Activated CD4-positive, alpha-beta T cell treated with anti-CD3 and anti-CD28 coated beads, Interleukin-2, amount 10 ng/mL, durations not matched to agents 7 days and 5 days (primary cell): ENCODE data around the gene ZFAND6. TPM values are rescaled to one million over a fixed set of nuclear protein-coding genes. Genes with fewer than 3 reads are reported as not detected.
"Not testable (repeated sequence)": the region's sequence is repeated elsewhere in the genome, so short reads cannot be mapped to it uniquely, and the experiment has no call there.

ENCODE experiments used
- CTCF ChIA-PET: fragments of 350-600 bp; sonication (Branson Sonifier 250); formaldehyde crosslinking; loops from one replicate; lab custom pipeline; 2021; ENCODE audit warnings: antibody characterized with exemption; lab: Charles Lee
- POLR2A ChIA-PET: fragments of 350-600 bp; sonication (Branson Sonifier 250); formaldehyde crosslinking; loops from one replicate; lab custom pipeline; 2021; ENCODE audit warnings: antibody characterized with exemption; lab: Charles Lee
- DNase-seq: peaks from one replicate; pipeline ENCODE4 v3.0.0-alpha.2; 2020
- H3K27ac Mint-ChIP-seq: one replicate; pipeline ENCODE4 v1.8.0; 2021; ENCODE audit warnings: mild to moderate bottlenecking, moderate library complexity, mixed read lengths
- H3K27me3 Mint-ChIP-seq: one replicate; pipeline ENCODE4 v1.8.0; 2021; ENCODE audit warnings: mixed read lengths
- H3K36me3 Mint-ChIP-seq: one replicate; pipeline ENCODE4 v1.8.0; 2021; ENCODE audit warnings: low read depth, mixed read lengths
- H3K4me1 Mint-ChIP-seq: one replicate; pipeline ENCODE4 v1.8.0; 2021; ENCODE audit warnings: mixed read lengths
- H3K4me3 Mint-ChIP-seq: one replicate; pipeline ENCODE4 v1.8.0; 2021; ENCODE audit warnings: mild to moderate bottlenecking, moderate library complexity, mixed read lengths
- H3K9me3 Mint-ChIP-seq: one replicate; pipeline ENCODE4 v1.8.0; 2021; ENCODE audit warnings: mixed read lengths
- total RNA-seq, 2 experiments: library from RNA; stranded (reverse); gene quantifications; one replicate each; pipeline ENCODE4 v1.2.3, GENCODE V29; 2021

The ZFAND6 gene
- total RNA-seq, 2 experiments from 2014 or later = 49.3 to 56.4 TPM

- ChIA-PET POLR2A (no interaction called here), CTCF (no interaction called here)
- H3K4me3 Mint-ChIP-seq = no peak overlapping the region
- no peaks in the 10 kb centered on the region for H3K27me3 Mint-ChIP-seq
- DNase-seq = no peak
- H3K36me3 Mint-ChIP-seq = peaks cover 26% of the 10 kb centered on the region
- no peaks in the 10 kb centered on the region for H3K9me3 Mint-ChIP-seq
- H3K27ac Mint-ChIP-seq = no peak overlapping the region
- H3K4me1 Mint-ChIP-seq = no peaks in the 10 kb centered on the region
These were observed 79.5 kb downstream of the ZFAND6 start for GRCh38 chr15:80138961-80139360.

DNA sequence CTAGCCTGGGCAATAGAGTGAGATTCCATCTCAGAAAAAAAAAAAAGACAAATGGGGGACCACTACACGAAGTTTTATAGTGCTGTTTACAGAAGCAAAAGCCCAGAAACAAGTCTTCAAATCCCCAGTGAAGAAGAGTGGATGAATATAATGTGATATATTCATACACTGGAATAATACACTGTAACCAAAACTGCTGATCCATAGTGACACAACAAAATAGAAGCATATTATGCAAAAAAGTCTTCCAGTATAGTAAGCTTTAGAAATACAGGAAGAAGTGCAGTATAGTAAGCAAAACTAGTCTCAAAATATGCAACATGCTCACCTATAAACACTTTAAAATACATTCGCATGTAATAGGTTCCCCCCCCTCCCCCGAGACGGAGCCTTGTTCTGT lies 81.4 kb downstream of the ZFAND6 start:
- CTCF ChIA-PET = no interaction called here

GRCh38 chr15:80141916-80142598 lies 82.6 kb downstream of the ZFAND6 start:
- Mint-ChIP-seq H3K27ac (no peak overlapping the region), H3K27me3 (peaks cover 7% of the 10 kb centered on the region), H3K4me3 (no peak overlapping the region), H3K4me1 (no peaks in the 10 kb centered on the region), H3K9me3 (no peaks in the 10 kb centered on the region), H3K36me3 (peaks cover 16% of the 10 kb centered on the region)
- ChIA-PET POLR2A (no interaction called here), CTCF (no interaction called here)
- DNase-seq = no peak

More for the DNA sequence above, 81.4 kb downstream of the ZFAND6 start:
- POLR2A ChIA-PET = no interaction called here
- Mint-ChIP-seq H3K4me3 (no peak overlapping the region), H3K36me3 (peaks cover 17% of the 10 kb centered on the region), H3K27me3 (peaks cover 2% of the 10 kb centered on the region), H3K9me3 (no peaks in the 10 kb centered on the region), H3K4me1 (no peaks in the 10 kb centered on the region), H3K27ac (no peak overlapping the region)
- no peak for DNase-seq

DNA sequence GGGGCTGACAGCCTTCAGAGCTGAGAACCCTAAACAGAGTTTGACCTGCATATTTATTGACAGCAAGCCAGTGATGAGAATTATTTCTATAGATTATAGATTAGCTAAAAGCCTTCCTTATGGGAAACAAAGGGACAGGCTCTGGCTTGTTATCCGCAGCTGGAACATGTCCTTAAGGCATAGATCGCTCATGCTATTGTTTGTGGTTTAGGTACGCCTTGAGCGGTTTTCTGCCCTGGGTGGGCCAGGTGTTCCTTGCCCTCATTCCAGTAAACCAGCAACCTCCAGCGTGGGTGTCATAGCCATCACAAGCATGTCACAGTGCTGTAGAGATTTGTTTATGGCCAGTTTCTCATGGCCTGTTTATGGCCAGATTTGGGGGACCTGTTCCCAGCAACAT lies 83.2 kb downstream of the ZFAND6 start:
- Mint-ChIP-seq H3K9me3 (no peaks in the 10 kb centered on the region), H3K36me3 (peaks cover 11% of the 10 kb centered on the region), H3K27ac (no peak overlapping the region), H3K4me3 (no peak overlapping the region), H3K4me1 (no peaks in the 10 kb centered on the region), H3K27me3 (peaks cover 8% of the 10 kb centered on the region)
- ChIA-PET POLR2A (no interaction called here), CTCF (no interaction called here)
- DNase-seq = no peak

DNA sequence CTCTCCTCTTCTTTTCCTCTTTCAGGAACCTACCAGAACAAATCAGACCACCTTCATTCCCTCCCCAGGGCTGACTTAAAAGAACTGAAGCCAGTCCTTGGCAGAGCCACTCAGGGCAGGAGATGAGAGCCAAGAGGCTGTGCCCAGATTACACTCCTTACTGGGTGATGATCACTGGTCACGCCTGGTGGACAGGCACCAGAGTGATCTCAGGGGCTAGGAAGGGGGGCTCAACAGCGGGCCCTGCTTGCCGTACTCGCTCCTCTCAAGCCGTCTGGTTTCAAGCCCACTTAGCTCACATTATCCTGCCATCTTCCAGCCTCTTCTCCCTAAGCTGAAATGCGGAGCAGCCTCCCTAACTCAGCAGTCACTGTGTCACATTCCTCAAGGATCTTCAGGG lies 91.7 kb downstream of the ZFAND6 start:
- Mint-ChIP-seq H3K27ac (no peak overlapping the region), H3K36me3 (peaks cover 4% of the 10 kb centered on the region), H3K27me3 (peaks cover 11% of the 10 kb centered on the region), H3K4me1 (peaks cover 37% of the 10 kb centered on the region), H3K9me3 (no peaks in the 10 kb centered on the region), H3K4me3 (no peak overlapping the region)
- CTCF ChIA-PET = no interaction called here
- POLR2A ChIA-PET = no interaction called here
- DNase-seq = no peak

- CTCF ChIA-PET = interaction anchor here (1.1 kb wide), 1 partner anchor 9 kb away, joined by 3 read pairs; no protein-coding TSS in a partner anchor
- peaks cover 37% of the 10 kb centered on the region for H3K4me1 Mint-ChIP-seq
- POLR2A ChIA-PET = interaction anchor here (1.1 kb wide), 1 partner anchor 9 kb away, joined by 9 read pairs; no protein-coding TSS in a partner anchor
- H3K27me3 Mint-ChIP-seq = peaks cover 9% of the 10 kb centered on the region
- peak overlapping the region; percentile 74 for H3K4me3 Mint-ChIP-seq
- peaks cover 5% of the 10 kb centered on the region for H3K36me3 Mint-ChIP-seq
- DNase-seq = no peak
- H3K9me3 Mint-ChIP-seq = no peaks in the 10 kb centered on the region
- H3K27ac Mint-ChIP-seq = peak overlapping the region; percentile 47
These were observed 92.1 kb downstream of the ZFAND6 start for GRCh38 chr15:80151576-80151975.

- Mint-ChIP-seq H3K4me3 (peak overlapping the region; percentile 74), H3K27me3 (peaks cover 6% of the 10 kb centered on the region), H3K27ac (peak overlapping the region; percentile 47), H3K36me3 (peaks cover 5% of the 10 kb centered on the region), H3K4me1 (peaks cover 37% of the 10 kb centered on the region), H3K9me3 (no peaks in the 10 kb centered on the region)
- CTCF ChIA-PET = interaction anchor here (1.1 kb wide), 1 partner anchor 8 kb away, joined by 3 read pairs; no protein-coding TSS in a partner anchor
- POLR2A ChIA-PET = interaction anchor here (1.1 kb wide), 1 partner anchor 9 kb away, joined by 9 read pairs; no protein-coding TSS in a partner anchor
- peak; percentile 95 for DNase-seq
These were observed 92.9 kb downstream of the ZFAND6 start for GRCh38 chr15:80152180-80152895.

- peak; percentile 53 for DNase-seq
- H3K4me3 Mint-ChIP-seq = peak within 1 kb of the TSS; percentile 77
- peaks cover 7% of the 10 kb centered on the region for H3K36me3 Mint-ChIP-seq
- ChIA-PET CTCF (interaction anchor here (0.7 kb wide), 1 partner anchor 375 kb away, joined by 3 read pairs; no protein-coding TSS in a partner anchor), POLR2A (no interaction called here)
- H3K27me3 Mint-ChIP-seq = peaks cover 3% of the 10 kb centered on the region
- H3K9me3 Mint-ChIP-seq = no peaks in the 10 kb centered on the region
- H3K4me1 Mint-ChIP-seq = peaks cover 37% of the 10 kb centered on the region
- H3K27ac Mint-ChIP-seq = peak within 1 kb of the TSS; percentile 87
These were observed 93.7 kb downstream of the ZFAND6 start, which contains the start of gene FAH for GRCh38 chr15:80152896-80153876. FAH (plus strand) TSS chr15:80152999; CDS start chr15:80153055, 56 bp downstream.

GRCh38 chr15:80153900-80154299 lies 94.4 kb downstream of the ZFAND6 start:
- peak overlapping the region; percentile 77 for H3K4me3 Mint-ChIP-seq
- POLR2A ChIA-PET = no interaction called here

DNA sequence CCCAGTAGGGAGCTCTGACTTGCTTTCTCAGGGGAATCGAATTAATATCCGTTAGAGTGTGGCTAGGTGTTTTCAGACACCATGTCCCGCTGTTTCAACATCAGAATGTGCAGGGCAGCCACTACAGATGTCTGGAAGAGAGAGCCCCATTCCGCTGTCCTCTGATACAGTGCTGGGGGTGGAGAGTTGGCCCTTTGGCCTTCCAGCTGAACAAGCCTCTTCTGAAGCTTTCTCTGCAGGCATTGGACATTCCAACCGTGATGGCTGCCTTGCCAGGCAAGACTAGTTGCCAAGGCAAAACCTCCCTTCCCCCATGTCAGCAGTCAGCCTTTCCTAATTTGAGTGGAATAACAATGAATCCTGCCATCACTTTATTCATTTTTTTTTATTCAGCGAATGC lies 94.9 kb downstream of the ZFAND6 start:
- Mint-ChIP-seq H3K27me3 (no peaks in the 10 kb centered on the region), H3K36me3 (peaks cover 10% of the 10 kb centered on the region), H3K27ac (peak overlapping the region; percentile 87), H3K4me3 (peak overlapping the region; percentile 77), H3K4me1 (peaks cover 38% of the 10 kb centered on the region), H3K9me3 (no peaks in the 10 kb centered on the region)
- ChIA-PET CTCF (no interaction called here), POLR2A (no interaction called here)
- no peak for DNase-seq

More at GRCh38 chr15:80153900-80154299, 94.4 kb downstream of the ZFAND6 start:
- peaks cover 9% of the 10 kb centered on the region for H3K36me3 Mint-ChIP-seq
- no peak for DNase-seq
- peaks cover 1% of the 10 kb centered on the region for H3K27me3 Mint-ChIP-seq
- H3K27ac Mint-ChIP-seq = peak overlapping the region; percentile 87
- peaks cover 37% of the 10 kb centered on the region for H3K4me1 Mint-ChIP-seq
- H3K9me3 Mint-ChIP-seq = no peaks in the 10 kb centered on the region
- CTCF ChIA-PET = no interaction called here

DNA sequence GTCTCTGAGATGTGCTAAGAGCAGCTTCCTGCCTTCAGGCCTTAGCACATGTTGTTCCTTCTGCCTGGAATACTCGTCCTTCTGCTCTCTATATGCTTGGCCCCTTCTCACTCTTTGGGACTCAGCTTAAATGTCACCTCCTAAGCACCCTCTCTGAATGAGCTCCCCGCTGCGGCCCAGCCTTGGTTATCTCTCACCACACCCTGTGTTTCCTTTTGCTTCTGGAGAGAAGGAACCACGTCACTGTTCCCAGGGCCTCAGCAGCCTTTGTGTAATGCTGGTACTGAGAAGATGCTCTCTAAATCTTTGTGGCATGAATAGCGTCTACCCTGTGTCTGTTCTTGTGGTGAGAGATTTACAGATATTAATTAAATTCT lies 95.5 kb downstream of the ZFAND6 start:
- peaks cover 45% of the 10 kb centered on the region for H3K4me1 Mint-ChIP-seq
- H3K27me3 Mint-ChIP-seq = no peaks in the 10 kb centered on the region
- no peak overlapping the region for H3K4me3 Mint-ChIP-seq
- H3K36me3 Mint-ChIP-seq = peaks cover 16% of the 10 kb centered on the region
- no peak for DNase-seq
- ChIA-PET CTCF (no interaction called here), POLR2A (no interaction called here)
- no peaks in the 10 kb centered on the region for H3K9me3 Mint-ChIP-seq
- no peak overlapping the region for H3K27ac Mint-ChIP-seq

DNA sequence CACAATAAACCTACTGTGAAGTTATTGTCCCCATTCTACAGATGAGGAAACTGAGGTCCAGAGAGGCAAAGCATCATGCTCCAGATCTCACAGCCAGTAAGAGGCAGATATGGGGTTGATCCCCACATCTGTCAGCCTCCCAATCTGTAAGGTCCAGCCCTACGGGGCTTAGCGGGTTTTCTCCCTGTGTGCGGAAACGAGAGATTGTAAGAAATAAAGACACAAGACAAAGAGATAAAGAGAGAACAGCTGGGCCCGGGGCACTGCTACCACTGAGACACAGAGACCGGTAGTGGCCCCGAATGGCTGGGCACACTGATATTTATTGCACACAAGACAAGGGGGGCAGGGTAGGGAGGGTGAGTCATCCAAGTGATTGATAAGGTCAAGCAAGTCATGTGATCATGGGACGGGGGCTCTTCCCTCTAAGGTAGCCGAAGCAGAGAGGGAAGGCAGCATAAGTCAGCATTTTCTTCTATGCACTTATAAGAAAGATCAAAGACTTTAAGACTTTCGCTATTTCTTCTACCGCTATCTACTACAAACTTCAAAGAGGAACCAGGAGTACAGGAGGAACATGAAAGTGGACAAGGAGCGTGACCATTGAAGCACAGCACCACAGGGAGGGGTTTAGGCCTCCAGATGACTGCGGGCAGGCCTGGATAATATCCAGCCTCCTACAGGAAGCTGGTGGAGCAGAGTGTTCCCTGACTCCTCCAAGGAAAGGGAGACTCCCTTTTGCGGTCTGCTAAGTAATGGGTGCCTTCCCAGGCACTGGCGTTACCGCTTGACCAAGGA lies 96.1 kb downstream of the ZFAND6 start:
- H3K27ac Mint-ChIP-seq, H3K9me3 Mint-ChIP-seq, H3K4me3 Mint-ChIP-seq, H3K27me3 Mint-ChIP-seq, CTCF ChIA-PET, POLR2A ChIA-PET, DNase-seq: not testable (repeated sequence)
- Mint-ChIP-seq H3K4me1 (peaks cover 51% of the 10 kb centered on the region), H3K36me3 (peaks cover 22% of the 10 kb centered on the region)
